Activated CD4-positive, alpha-beta T cell treated with anti-CD3 and anti-CD28 coated beads, Interleukin-10, Interleukin-2, amounts not matched to agents 100 ng/mL and 50 ng/mL, durations not matched to agents 16 hours and 8 hours (primary cell): ENCODE data around the gene NFATC1.
A peak's percentile ranks its signal among the peaks of the same experiment; 100 is the strongest.

ENCODE experiments used
- DNase-seq: peaks from one replicate; pipeline ENCODE4 v3.0.0-alpha.2; 2020

Gene NFATC1

DNA sequence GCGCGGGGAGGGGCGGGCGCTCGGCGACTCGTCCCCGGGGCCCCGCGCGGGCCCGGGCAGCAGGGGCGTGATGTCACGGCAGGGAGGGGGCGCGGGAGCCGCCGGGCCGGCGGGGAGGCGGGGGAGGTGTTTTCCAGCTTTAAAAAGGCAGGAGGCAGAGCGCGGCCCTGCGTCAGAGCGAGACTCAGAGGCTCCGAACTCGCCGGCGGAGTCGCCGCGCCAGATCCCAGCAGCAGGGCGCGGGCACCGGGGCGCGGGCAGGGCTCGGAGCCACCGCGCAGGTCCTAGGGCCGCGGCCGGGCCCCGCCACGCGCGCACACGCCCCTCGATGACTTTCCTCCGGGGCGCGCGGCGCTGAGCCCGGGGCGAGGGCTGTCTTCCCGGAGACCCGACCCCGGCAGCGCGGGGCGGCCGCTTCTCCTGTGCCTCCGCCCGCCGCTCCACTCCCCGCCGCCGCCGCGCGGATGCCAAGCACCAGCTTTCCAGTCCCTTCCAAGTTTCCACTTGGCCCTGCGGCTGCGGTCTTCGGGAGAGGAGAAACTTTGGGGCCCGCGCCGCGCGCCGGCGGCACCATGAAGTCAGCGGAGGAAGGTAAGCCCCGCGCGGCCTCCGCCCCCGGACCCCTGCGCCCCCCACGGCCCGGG is at the start of gene NFATC1:
NFATC1 (plus strand) TSS at position 170 of the 644 bp plus-strand sequence; CDS start at position 465, 295 bp downstream.
- peak; percentile 78 for DNase-seq

- no peak for DNase-seq
These were observed 49.7 kb upstream of the NFATC1 start for GRCh38 chr18:79345981-79346380.

DNA sequence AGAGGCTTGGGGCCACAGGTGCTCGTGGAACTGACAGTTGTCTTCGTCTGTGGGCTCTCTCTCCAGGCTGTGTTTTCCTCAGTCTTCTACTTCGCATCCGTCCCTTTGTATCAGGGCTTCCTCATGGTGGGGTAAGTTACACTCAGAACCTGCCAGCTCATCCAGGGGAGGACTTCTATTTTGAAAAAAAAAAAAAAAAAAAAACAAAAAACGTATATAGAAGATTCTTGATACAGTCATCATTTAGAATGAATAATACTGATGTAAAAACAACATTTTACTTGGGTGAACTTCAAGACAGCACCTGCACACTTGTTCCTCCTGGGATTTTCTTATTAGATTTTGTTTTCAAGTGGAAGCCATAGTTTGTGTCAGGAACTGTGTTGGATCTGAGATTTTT is 47.7 kb upstream of the NFATC1 start:
- DNase-seq, result no peak

GRCh38 chr18:79352432-79352831 is 43.3 kb upstream of the NFATC1 start:
- no peak for DNase-seq

GRCh38 chr18:79353267-79353666 is 42.5 kb upstream of the NFATC1 start:
- DNase-seq, result no peak

DNA sequence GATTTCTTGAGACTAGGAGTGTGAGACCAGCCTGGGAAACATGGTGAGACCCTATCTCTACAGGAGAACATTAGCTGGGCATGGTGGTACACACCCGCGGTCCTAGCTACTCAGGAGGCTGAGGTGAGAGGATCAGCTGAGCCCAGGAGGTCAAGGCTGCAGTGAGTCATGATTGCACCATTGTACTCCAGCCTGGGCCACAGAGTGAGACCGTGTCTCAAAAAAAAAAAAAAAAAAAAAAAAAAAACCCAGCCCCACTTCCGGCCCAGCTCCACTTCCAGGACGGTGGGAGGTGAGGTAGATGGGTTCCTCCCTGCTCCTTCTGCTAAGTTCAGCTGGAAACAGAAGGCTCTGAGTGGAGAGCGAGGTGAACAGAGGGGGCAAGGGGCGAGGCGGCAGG is 41.4 kb upstream of the NFATC1 start:
- no peak for DNase-seq

DNA sequence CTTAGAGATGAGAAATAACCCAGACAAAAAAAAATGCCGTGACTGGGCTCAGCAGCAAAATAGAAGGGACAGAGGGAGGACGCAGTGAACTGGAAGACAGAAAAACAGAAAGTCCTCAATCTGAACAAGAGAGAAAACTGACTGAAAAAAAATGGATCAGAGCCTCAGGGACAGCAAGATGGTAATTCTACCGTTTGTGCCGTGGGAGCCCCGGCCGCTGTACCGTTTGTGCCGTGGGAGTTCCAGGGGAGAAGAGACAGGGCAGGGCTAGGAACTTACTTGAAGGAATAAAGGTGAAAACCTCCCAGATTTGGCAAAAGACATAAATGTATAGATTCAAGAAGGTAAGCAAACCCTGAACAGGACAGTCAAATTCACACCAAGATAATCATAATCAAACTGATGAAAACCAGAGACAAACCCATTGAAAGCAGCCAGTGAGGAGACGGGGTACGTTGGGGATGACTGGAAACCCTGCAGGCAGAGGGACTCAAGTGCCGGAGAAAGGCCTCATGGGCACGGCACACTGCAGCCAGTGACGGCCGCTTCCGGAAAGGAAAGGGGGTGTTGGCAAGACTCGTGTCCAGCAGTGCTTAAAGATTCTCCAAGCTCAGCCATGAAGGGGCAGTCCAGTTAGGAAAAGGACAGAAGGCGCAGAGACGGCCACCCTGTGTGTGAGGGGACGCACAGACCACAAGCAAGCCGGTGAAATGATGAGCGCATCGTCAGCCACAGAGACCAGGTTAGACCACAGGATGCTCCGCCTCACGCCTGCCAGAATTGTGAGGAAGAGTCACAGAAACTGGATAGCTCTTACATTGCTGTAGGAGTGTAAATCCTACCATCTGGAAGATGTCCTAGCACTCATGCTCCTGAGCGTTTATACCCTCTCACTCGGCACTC is 40.0 kb upstream of the NFATC1 start:
- DNase-seq, result no peak

DNA sequence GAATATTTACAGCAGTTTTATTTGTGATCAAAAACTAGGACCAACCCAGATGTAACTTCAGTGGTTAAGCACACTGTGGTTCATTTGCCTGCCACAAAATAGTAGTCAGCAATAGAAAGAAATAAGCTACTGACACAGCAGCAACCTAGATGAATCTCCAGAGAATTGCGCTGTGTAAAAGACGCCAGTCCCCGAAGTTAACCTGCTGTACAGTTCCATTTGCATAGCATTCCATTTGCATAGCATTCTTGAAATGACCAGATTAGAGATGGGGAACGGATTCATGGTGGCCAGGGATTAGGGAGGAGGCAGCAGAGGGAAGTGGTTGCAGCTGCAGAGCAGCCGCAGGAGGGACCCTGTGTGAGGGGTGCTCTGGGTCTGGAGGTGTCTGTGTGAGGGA is 39.3 kb upstream of the NFATC1 start:
- DNase-seq, result no peak

DNA sequence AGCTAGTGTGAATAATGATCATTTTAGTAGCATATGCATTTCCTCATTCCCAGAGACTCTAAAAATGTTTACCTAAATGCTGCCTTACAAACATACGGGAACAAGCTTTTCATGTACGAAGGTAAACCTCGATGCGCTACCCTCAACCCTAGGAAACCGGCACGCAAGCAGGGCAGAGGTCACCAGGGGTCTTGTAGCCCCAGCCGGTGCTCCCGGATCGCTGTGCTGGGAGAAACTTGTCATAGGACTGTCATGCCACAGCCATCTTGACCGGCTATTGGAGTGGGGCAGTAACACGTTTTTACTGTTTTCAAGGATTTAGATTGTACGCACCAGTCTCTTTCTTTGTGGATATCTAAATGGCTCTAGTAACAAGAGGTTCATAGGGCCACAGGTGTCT is 34.8 kb upstream of the NFATC1 start:
- DNase-seq, result no peak

- no peak for DNase-seq
These were observed 33.8 kb upstream of the NFATC1 start for GRCh38 chr18:79361766-79362522.

DNA sequence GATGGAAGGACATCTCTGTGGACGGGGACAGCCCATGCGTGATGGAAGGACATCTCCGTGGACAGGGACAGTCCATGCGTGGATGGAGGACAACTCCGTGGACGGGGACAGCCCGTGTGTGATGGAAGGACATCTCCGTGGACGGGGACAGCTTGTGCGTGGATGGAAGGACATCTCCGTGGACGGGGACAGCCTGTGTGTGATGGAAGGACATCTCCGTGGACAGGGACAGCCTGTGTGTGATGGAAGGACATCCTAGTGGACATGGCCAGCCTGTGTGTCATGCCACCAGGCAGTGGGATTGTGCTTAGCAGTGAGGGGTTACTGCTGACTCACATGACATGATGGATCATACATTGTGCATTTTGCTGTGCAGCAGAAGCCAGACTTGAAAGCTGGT is 30.0 kb upstream of the NFATC1 start:
- no peak for DNase-seq

GRCh38 chr18:79366177-79367094 is 29.3 kb upstream of the NFATC1 start:
- no peak for DNase-seq

GRCh38 chr18:79367480-79367879 is 28.2 kb upstream of the NFATC1 start:
- no peak for DNase-seq

GRCh38 chr18:79367989-79368388 is 27.7 kb upstream of the NFATC1 start:
- no peak for DNase-seq

DNA sequence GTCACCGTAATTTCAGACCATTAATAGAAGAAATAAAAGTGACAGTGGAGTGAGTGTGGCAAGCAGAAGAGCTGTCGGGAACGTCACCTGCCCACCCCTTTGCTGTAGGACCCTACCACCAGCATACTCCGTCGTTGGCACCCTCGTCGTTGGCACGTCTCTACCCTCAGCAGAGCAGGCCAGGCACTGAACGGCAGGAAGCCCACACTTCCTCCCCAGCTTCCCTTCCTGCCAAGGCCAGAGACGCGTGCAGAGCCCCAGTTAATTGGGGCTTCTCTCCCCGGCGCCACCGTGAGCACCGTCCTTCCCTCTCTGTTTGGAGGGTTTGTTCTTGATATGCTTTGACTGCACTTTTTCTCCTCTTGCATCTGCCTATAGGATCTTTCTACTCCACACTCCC is 27.0 kb upstream of the NFATC1 start:
- DNase-seq, result no peak

GRCh38 chr18:79371561-79372121 is 24.1 kb upstream of the NFATC1 start:
- peak; percentile 30 for DNase-seq

DNA sequence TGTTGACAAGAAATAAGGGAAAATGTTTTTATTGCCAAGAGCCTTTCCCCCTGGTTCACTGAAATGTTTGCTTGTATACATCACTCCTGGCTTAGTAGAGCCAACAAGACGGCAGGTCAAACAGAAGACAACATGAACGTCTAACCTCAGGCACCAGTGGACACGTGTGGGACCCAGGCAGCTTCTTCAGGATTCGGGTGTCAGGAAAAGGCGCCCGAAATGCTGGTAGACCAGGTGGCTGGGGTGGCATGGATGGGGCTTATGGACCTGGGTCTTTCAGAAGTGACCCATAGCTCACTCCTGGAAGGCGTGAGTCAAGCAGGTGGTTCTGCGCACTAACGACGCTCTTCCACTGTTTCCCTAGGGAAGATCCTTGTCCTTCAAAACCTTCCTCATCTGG is 23.3 kb upstream of the NFATC1 start:
- no peak for DNase-seq

- DNase-seq, result no peak
These were observed 22.7 kb upstream of the NFATC1 start for GRCh38 chr18:79372991-79373390.

DNA sequence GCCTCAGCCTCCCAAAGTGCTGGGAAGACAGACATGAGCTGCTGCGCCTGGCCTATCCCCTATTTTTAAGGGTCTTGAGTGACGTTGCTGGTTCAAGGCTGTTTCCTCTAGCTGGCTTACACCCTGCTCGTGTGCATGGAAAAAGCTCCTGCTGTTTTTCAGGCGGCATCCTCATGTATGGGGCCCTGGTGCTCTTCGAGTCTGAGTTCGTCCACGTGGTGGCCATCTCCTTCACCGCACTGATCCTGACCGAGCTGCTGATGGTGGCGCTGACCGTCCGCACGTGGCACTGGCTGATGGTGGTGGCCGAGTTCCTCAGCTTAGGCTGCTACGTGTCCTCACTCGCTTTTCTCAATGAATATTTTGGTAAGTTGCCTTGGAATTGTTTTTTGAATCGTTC is 22.0 kb upstream of the NFATC1 start:
- DNase-seq, result no peak

DNA sequence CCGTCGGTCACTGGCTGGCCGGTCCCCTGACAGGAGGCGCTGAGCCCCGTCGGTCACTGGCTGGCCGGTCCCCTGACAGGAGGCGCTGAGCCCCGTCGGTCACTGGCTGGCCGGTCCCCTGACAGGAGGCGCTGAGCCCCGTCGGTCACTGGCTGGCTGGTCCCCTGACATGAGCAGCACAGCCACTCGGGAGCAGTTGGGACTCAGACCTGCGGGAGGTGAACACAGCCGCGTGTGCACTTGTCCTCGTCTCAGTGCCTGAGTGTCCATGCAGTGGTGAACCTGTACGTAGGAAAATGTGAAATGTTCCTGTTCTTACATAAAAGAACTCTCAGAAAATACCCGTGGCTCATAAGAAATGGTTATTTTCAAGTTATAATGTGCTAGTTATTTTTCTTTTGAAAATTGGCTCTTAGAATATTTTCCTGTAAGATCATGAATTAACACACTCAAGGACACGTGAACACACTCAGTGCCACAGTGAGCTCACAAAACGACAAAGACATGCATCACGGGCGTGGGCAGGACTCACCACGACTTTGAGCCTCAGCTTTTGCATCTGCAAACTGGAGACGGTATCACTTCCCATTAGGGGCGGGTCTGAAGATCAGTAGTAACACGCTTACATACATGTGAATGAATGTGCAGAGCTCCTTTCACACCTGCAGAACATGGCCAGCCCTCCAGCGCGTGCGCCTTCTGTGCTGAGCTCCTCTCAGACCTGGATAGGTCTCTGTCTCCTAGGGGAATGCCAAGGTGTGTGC is 21.1 kb upstream of the NFATC1 start:
- no peak for DNase-seq

DNA sequence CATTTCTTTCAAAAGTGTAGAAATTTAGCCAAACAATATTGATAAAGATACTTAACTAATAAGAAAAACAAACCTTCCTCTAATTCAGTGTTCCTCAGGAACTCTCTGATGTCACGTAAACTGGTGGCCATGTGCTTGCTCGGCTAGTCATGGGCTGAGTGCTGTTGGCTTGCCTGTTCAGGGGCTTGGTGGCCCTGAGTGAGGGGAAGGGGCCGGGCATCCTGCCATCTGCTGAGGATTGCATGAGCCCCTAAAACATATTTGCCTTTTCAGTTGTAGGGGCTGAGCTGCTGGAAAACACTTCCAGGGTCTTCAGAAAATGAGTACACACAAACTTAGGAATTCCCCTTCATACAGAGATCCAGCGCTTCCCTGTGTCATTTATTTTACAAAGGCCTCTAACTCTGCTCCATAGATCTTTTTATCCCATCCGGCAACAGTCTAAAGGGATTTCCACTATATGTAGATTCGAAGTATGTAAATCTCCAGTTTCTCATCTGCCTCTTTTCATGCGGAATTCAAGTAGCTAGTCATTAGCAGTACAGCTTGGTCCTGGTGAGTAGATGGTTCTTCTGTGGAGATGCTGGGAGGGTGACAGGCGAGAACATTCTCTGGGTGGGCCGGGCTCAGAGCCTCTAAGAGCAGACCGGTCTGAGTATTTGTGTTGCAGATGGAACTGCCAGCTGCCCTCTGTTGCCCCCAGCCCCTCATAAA is 20.1 kb upstream of the NFATC1 start:
- no peak for DNase-seq
